Keratinocyte (primary cell): ENCODE measurements around the gene CISTR.

Experiments
- EZH2 ChIP-seq: IDR thresholded peaks from one replicate; pipeline ENCODE4 v1.6.1; 2012; ENCODE audit warnings: inconsistent platforms, mild to moderate bottlenecking, low read length, moderate library complexity
- TF ChIP-seq, protein P1 (sequence below), 3 experiments: IDR thresholded peaks in 1 of 3; conservative IDR thresholded peaks in 1 of 3; optimal IDR thresholded peaks in 1 of 3; 2 replicates in 2 of 3; 3 replicates in 1 of 3; pipeline versions ENCODE3 to v1.5.1; 2011; ENCODE audit warnings: low read length in 3 of 3, mild to moderate bottlenecking in 3 of 3, moderate library complexity in 2 of 3, control low read depth in 1 of 3, inconsistent platforms in 1 of 3; ENCODE audit not compliant: insufficient read depth in 2 of 3; ENCODE audit errors: extremely low read depth in 1 of 3

DNA sequence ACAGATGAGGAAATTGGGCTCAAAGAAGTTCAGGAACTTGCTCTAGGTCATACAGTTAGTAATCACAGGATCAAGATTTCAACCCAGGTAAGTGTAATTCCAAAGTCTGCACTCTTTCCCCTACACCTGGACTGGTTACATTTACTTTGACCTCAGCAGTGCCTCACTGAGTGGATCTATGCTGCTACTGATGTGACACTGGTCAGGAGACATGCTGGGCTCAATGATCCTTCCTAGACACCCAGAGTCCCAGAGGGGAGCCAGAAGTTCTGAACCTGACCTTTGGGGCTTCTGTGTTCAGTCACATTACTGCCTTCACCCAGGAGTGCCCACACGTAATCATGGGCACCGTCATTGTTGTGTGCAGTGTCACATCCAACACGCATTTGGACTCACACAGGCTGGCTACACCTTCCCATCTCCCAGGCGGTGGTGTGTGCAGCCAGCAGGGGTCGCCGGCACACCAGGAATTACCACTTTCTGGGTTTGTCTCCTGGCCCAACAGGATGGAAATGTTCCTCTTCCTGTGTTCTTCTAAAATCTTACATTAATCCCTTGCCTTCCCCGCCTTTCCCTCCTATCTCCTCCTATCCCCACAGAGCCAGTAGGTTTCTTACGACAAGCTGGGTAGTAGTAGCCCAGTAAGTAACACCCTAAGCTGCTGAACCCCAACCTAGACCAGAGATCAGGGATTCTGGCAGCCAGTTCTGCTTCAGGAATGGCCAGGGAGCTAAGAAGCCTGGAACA, 50.1 kb downstream of the CISTR start:
- TF ChIP-seq, protein P1, sequence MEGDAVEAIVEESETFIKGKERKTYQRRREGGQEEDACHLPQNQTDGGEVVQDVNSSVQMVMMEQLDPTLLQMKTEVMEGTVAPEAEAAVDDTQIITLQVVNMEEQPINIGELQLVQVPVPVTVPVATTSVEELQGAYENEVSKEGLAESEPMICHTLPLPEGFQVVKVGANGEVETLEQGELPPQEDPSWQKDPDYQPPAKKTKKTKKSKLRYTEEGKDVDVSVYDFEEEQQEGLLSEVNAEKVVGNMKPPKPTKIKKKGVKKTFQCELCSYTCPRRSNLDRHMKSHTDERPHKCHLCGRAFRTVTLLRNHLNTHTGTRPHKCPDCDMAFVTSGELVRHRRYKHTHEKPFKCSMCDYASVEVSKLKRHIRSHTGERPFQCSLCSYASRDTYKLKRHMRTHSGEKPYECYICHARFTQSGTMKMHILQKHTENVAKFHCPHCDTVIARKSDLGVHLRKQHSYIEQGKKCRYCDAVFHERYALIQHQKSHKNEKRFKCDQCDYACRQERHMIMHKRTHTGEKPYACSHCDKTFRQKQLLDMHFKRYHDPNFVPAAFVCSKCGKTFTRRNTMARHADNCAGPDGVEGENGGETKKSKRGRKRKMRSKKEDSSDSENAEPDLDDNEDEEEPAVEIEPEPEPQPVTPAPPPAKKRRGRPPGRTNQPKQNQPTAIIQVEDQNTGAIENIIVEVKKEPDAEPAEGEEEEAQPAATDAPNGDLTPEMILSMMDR (optimal IDR thresholded peaks at IDR 0.05 in 1 of 3, IDR thresholded peaks at IDR 0.05 in 1 of 3, conservative IDR thresholded peaks at IDR 0.05 in 1 of 3; ENCODE audit: extremely low read depth in 1 of 3, insufficient read depth in 2 of 3, low read length in 3 of 3): peak; percentile 95 to 100 (median 99)
- no peak for TF ChIP-seq EZH2
